GM21717 (cell line): ENCODE data around the gene RAB40C.

Experiments
- ATAC-seq: cut with Tn5 transposase; IDR thresholded peaks from one replicate; pipeline ENCODE4 v1.9.1; 2021; ENCODE audit warnings: mild to moderate bottlenecking, moderate library complexity; ENCODE audit not compliant: unreplicated experiment

RAB40C gene

DNA sequence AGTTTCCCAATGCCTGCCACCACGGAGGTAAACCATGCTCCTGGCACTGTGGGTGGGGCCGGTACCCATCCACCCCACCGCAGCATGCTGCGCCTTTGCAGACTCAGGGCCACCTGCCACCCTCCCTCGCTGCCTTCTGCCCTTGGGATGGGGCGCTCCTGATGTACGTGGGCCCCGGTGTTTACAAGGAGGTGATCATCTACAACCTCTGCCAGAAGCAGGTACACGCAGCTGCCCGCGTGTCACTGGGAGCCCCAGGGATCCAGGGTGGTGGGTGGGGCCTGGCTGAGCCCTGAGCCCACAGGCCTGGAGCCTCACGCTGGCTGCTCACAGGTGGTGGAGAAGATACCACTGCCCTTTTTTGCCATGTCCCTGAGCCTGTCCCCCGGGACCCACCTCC lies 76.7 kb downstream of the RAB40C start:
- no peak for ATAC-seq

DNA sequence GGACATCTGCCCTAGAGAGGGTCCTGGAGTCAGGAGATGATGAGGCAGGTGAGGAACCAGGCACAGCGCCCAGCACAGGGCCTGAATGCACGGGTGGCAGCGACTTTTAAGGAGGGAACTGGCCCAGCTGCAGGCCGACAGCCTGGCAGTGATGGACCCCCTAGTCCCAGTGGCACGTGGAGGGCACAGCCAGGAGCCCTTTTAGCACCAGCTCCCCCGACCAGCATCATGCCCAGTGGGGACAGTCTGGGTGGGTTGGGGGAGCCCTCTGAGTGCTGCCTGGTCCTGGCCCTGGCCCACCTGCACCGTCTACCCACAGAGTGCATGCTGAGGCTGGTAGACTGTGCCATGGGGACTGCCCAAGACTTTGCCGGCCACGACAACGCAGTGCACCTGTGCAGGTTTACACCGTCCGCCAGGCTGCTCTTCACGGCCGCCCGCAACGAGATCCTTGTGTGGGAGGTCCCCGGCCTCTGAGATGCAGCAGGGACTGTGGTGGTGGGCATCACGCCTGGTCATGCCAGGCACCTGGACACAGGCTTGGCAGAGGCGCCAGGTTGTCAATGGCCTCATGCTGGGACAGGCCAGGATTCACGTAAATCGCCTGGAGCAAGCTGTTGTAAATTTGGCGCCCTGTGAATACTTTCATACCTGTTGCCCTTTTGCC lies 77.4 kb downstream of the RAB40C start:
- no peak for ATAC-seq

DNA sequence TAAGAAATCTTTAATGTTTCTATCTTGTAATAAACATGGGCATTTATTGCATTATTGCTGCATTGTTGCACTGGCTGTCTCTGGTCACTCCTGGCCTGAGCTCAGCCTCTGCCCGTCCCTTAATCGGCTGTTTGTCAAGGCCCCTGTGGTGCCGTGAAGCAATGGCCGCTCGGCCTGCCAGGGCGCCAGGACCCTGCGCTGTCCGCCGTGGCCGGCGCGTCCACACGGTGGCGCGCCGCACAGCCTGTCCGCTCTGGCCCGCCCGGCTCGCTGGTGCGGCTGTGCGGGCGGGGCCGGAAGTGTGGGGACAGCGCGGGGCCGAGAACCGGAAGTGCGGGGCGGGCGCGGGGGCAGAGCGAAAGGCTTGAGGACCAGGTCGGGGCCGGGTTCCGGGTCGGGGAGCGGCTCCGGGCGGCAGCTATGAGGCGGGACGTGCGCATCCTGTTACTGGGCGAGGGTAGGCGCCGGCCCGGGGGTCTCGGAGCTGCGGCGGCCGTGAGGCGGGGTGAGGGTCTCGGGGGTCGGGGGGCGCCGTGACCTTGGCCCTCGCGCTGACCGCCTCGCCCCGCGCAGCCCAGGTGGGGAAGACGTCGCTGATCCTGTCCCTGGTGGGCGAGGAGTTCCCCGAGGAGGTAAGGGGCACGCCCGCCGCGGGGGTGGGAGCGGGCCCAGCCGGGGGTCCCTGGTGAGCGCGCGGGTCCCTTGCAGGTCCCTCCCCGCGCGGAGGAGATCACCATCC lies 78.1 kb downstream of the RAB40C start, which contains the start of gene RHOT2:
RHOT2 (plus strand) TSS at position 353 of the 739 bp plus-strand sequence; CDS start at position 421, 68 bp downstream.
- peak; percentile 64 for ATAC-seq

DNA sequence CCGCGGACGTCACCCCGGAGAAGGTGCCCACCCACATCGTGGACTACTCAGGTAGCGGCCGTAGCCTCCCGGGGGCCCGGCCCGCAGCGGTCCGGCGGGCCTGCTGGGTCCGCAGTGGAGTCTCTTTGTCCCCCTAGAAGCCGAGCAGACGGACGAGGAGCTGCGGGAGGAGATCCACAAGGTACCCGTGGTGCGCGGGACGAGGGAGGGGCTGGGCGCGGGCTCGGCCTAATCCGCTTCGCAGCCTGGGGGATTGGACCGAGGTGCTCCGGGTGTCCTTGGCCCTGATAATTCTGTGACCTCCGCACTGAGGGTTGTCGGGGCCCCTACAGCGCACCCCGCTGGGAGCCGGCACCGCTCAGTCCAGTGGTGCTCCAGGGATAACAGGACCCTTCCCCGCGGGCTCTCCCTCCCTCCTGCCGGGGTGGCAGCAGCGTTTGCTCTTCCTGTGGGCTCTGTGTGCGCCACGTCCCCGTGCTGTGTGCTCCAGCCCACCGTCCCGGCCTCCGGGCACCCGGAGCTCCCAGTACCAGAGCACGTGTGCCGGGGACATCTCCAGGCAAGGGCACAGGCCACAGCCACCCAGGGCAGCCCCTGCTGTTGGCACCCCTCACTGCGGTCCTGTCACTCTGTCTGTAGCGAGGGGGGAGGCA lies 78.8 kb downstream of the RAB40C start:
- peak; percentile 1 for ATAC-seq

DNA sequence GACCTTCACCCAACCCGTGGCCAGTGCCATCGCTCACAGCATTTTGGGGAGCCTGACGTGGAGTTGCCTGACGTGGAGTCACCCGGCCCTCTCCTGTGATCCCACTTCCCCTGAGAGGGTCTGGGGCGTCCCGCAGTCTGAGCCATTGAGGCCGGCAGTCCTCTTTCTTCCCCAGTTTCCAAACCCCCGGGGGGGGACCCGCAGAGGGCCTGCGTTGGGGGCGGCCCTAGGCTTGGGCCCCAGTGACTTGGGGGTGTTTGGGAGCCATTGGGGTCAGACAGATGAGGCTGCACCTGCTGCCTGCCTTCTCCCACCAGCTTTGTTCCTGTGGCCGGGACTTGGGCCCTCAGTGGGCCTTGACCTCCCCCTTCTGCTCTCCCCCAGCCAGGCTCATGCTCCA lies 79.8 kb downstream of the RAB40C start:
- no peak for ATAC-seq

DNA sequence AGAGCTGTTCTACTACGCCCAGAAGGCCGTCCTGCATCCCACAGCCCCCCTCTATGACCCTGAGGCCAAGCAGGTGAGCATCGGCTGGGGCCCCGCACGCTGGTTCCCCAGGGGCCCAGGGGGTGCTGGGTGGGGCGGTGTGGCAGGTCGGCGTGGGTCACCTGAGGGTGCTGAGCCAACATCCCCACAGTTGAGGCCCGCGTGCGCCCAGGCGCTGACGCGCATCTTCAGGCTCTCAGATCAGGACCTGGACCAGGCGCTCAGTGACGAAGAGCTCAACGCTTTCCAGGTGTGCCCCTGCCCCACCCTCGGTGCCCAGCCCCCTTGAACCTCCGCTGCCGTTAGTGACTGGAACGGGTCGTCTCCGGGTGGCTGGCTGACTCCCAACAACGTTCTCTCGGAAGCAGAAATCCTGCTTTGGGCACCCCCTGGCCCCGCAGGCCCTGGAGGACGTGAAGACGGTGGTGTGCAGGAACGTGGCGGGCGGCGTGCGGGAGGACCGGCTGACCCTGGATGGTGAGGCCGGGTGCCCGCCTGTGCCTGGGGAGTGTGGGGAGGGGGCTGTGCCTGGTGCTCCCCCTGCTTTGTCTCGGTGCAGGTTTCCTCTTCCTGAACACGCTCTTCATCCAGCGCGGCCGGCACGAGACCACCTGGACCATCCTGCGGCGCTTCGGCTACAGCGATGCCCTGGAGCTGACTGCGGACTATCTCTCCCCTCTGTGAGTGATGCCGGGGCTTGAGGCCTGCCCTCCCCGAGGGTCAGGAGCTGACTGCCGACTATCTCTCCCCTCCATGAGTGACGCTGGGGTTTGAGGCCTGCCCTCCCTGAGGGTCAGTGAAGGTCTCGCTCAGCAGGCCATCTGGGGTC lies 80.9 kb downstream of the RAB40C start:
- no peak for ATAC-seq

DNA sequence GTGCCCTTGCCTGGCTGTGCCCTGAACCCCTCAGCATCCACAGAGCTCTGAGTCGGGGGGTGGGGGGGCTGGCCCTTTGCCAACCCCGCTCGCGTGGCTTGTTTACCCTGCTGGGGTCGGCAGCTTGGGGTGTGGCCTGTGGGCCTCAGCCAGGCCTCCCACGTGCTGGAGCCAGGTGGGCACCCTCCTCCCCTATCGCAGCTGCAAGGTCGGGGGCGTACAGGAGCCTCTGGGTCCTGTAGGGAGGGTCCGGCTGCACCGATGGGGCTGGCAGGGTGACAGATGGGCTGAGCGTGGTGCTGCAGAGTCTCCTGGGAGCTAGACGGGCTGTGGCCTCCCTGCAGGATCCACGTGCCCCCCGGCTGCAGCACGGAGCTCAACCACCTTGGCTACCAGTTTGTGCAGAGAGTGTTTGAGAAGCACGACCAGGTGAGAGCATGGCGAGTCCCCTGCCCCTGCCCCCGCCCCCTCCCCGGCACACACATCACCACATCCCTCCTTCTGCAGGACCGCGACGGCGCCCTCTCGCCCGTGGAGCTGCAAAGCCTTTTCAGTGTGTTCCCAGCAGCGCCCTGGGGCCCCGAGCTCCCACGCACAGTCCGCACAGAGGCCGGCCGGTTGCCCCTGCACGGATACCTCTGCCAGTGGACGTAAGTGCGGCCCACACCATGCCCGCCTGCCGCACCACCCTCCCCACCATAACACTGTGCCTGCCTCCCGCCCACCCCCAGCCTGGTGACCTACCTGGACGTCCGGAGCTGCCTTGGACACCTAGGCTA lies 81.7 kb downstream of the RAB40C start:
- ATAC-seq = no peak

DNA sequence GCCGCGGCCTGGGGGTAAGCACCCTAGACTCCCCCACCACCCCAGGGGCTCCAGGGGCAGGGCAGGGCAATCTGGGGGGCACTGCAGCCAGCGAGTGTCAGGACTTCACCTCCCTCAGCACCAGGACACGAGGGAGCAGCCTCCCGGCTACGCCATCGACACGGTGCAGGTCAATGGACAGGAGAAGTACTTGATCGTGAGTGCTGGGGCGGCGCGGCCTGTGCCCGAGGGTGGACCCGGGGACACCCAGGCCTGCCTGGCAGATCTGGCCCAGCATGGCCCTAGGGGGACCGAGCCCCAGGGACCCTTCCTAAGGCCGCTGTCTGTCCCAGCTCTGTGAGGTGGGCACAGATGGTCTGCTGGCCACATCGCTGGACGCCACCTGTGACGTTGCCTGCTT lies 82.5 kb downstream of the RAB40C start:
- ATAC-seq = no peak

DNA sequence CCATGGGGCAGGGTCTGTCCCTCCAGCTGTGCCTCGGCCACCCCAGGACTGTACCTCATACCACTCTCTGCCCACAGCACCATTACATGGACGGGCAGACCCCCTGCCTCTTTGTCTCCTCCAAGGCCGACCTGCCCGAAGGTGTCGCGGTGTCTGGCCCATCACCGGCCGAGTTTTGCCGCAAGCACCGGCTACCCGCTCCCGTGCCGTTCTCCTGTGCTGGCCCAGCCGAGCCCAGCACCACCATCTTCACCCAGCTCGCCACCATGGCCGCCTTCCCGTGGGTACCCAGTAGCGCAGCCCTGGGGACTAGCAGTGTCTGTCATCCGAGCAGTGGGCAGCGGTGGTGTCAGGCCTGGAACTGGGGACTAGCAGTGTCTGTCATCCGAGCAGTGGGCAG lies 83.0 kb downstream of the RAB40C start:
- no peak for ATAC-seq

DNA sequence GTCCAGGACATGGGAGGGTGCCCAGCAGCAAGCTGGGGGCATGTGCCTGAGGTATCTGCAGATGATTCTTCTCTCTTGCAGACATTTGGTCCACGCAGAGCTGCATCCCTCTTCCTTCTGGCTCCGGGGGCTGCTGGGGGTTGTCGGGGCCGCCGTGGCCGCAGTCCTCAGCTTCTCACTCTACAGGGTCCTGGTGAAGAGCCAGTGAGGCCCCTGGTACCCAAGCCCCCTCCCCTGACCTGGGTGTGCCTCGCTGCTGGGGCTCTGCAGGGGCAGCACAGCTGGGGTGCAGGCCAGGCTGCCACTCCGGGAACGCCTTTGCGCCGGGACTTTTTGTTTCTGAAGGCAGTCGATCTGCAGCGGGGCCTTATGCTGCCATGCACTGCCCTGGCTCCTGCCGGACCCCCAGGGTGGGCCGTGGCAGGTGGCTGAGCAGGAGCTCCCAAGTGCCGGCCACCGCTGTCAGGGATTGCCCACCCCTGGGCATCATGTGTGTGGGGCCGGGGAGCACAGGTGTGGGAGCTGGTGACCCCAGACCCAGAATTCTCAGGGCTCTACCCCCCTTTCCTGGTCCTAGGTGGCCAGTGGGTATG lies 83.6 kb downstream of the RAB40C start:
- no peak for ATAC-seq

DNA sequence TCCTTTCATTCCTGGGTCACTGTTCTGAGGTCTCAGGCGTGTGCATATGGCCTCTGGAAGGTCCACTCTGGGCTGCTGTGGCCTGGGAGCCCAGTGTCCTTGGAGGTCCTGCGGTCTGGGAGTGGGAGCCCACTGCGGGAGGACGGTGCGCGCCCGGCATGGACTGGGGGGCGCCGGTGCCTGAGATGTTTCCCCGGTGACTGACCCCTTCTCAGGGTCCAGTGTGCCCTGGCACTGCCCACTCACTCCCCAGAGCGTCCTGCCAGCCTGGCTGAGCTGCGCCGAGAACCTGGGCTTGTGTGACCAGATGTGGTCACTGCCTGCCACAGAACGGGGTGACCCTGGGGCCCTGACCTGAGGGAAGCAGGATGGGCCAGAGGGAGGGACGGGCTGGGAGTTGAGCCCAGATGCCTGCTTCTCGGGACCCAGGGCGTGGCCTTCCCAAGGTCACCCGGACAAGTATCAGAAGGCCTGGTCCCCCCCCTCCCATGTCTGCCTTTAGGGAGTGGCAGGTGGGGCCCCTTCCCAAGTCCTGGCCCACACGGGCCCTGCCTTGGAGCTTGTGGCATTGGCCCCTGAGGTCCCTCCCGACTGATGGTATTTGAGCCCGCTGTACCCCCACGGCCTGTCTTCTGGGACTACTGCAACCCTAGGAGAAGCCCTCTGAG lies 84.5 kb downstream of the RAB40C start:
- ATAC-seq = no peak

DNA sequence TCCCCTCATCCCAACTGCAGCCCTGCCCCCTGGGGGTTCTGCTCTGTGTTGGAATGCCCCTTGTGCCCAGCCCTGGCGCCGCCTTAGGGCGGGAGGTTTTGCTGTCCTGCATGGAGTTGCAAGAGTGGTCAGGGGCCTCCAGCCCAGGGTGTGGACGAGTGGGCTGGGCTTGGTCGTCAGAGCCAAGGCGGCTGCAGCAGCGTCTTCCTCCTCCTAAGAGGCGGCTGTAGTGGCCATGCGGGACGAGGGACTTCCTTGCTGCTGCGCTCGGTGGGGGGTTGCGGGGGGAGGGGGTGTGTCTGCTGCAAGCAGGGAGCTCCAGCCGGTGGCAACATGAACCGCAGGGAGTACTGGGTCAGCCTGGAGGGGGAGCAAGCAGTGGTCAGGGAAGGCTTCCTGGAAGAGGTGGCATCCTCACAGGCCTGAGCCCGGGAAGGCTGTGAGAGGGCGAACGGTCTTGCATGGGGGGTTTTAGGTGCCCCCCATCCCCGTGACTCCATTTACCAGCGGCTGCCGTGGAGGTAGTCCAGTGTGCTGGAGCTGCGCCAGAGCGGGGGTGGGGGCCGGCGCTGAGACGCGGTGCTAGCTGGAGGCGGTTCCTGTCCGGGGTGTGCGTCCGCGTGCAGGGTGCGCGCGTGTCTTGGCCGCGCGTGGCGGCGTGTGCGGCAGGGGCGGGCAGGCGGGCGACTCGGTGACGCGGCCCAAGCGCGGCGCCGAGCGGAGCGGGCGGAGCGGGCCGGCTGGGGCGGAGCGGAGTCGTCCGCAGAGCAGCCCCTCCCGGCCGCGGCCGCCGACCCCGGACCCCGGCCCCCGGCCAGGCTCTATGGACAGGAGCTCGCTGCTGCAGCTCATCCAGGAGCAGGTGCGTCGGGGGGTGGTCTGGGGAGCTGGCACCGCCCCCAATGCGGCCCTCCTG lies 85.4 kb downstream of the RAB40C start, which contains the start of gene RHBDL1:
RHBDL1 (plus strand) TSS at position 704 of the 916 bp plus-strand sequence; CDS start at position 824, 120 bp downstream.
- ATAC-seq = no peak

DNA sequence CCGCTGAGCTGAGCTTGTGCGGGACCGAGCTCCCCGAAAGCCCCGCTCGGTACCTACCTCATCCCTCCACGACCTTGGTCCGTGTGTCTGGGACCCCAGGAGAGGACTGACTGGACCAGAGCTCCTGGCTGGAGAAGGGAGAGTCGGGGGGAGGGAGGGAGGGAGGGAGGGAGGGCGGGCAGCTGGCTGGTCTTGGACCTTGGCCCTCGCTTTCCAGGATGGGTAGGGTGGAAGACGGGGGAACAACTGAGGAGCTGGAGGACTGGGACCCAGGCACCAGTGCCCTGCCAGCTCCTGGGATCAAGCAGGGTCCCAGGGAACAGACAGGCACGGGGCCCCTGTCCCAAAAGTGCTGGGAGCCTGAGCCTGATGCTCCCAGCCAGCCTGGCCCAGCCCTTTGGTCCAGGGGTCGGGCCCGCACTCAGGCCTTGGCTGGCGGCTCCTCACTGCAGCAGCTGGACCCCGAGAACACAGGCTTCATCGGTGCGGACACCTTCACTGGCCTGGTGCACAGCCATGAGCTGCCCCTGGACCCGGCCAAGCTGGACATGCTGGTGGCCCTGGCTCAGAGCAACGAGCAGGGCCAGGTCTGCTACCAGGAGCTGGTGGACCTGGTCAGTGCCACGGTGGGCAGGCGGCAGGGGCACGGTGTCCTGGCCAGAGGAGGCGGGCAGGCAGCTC lies 86.2 kb downstream of the RAB40C start:
- no peak for ATAC-seq

DNA sequence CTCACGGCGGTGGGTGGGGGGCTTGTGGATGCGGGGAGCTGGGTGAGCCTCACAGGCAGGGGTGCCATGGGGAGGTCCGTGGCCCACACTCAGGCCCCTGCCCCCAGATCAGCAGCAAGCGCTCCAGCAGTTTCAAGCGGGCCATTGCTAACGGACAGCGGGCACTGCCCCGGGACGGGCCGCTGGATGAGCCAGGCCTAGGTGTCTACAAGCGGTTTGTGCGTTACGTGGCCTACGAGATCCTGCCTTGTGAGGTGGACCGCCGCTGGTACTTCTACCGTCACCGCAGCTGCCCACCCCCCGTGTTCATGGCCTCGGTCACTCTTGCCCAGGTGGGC lies 86.7 kb downstream of the RAB40C start:
- no peak for ATAC-seq

DNA sequence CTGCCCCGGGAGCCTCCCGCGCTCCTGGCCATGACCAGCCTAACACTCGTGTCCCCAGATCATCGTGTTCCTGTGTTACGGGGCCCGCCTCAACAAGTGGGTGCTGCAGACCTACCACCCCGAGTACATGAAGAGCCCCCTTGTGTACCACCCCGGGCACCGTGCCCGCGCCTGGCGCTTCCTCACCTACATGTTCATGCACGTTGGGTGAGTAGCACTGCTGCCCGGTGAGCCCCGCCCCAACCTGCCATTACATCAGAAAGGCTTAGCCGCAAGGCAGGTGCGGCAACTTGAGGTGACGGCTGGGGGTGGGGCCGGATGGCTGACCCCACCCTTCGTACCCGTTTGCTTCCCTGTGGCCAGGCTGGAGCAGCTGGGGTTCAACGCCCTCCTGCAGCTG lies 87.0 kb downstream of the RAB40C start:
- no peak for ATAC-seq

DNA sequence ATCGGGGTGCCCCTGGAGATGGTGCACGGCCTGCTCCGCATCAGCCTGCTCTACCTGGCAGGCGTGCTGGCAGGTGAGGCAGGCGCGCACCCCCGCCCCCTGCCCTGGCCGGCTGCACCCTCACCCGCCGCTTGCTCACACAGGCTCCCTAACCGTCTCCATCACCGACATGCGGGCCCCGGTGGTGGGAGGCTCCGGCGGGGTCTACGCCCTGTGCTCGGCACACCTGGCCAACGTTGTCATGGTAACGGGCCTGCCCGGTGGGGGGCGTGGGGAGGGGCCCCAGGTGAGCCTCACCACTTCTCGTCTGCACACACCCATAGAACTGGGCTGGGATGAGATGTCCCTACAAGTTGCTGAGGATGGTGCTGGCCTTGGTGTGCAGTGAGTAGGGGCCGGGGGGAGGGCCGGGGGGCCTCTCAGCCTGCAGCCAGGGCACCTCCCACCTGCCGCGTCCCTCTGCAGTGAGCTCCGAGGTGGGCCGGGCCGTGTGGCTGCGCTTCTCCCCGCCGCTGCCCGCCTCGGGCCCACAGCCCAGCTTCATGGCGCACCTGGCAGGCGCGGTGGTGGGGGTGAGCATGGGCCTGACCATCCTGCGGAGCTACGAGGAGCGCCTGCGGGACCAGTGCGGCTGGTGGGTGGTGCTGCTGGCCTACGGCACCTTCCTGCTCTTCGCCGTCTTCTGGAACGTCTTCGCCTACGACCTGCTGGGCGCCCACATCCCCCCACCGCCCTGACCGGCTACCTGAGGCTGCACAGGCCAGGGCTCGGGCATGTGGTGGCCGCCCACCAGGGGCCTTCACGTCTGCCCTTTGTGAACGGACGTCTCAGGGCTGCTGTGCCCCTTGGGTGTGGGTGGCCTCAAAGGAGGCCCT lies 87.7 kb downstream of the RAB40C start:
- no peak for ATAC-seq
